G401.6 (cell line): Measurements from ENCODE around the gene NPRL2.

Experiments used
- FAIRE-seq: peaks from 2 replicates; lab custom pipeline; 2012; peaks lifted over from hg19 to GRCh38; lab: Jason Lieb, UNC

The NPRL2 gene

GRCh38 chr3:50347187-50347813 lies 3.3 kb downstream of the NPRL2 start:
- FAIRE-seq = peak; percentile 91

- FAIRE-seq = no peak
Measured at GRCh38 chr3:50345586-50346234, 4.9 kb downstream of the NPRL2 start, which contains the start of gene ZMYND10. TSS of gene ZMYND10 (minus strand) at chr3:50345732. CDS start at chr3:50345579, 153 bp downstream.

- no peak for FAIRE-seq
Measured at GRCh38 chr3:50345008-50345407, 5.6 kb downstream of the NPRL2 start.

GRCh38 chr3:50342813-50343633 lies 7.6 kb downstream of the NPRL2 start:
- FAIRE-seq = no peak

DNA sequence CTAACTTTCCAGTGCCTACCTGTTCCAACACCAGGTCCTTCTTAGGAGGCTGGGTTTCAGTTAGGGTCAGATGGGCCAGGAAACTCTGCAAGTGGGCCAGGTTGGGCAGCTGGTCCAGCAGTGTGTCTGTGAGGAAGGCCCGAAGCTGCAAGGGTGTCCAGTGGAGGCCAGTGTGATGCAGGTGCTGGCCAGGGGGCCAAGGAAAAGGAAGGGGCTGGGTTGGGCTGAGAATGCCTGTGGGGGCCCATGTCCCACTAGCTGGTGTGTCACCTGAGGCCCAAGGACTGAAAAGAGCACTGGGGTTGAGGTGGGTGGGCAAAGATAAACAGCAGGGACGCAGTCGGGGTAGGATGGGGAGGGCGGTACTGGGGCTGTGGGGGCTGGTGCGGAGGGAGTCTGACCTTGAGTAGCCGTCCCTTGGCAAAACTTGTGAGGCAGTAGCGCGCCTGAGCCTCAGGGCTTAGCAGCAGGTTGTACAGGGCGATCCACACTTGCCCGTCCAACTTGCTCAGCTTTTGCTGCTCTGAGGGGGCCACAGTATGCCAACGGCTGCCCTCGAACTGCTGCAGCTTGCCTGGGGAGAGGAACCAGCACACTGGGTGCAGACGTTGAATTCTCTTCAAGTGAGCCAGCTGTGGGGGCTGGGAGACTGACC lies 8.5 kb downstream of the NPRL2 start:
- FAIRE-seq = no peak

GRCh38 chr3:50341537-50341936 lies 9.0 kb downstream of the NPRL2 start:
- FAIRE-seq = no peak

GRCh38 chr3:50340448-50341329 lies 9.9 kb downstream of the NPRL2 start, which contains the start of gene RASSF1:
TSS of gene RASSF1 (minus strand) at chr3:50340836. CDS start at chr3:50340805, 31 bp downstream.
- no peak for FAIRE-seq

- no peak for FAIRE-seq
Measured at GRCh38 chr3:50340147-50340447, 10.5 kb downstream of the NPRL2 start.

- no peak for FAIRE-seq
Measured at GRCh38 chr3:50339485-50340146, 11.0 kb downstream of the NPRL2 start.

GRCh38 chr3:50338965-50339364 lies 11.6 kb downstream of the NPRL2 start:
- no peak for FAIRE-seq

- FAIRE-seq = peak; percentile 98
Measured at GRCh38 chr3:50337175-50337861, 13.3 kb downstream of the NPRL2 start.

DNA sequence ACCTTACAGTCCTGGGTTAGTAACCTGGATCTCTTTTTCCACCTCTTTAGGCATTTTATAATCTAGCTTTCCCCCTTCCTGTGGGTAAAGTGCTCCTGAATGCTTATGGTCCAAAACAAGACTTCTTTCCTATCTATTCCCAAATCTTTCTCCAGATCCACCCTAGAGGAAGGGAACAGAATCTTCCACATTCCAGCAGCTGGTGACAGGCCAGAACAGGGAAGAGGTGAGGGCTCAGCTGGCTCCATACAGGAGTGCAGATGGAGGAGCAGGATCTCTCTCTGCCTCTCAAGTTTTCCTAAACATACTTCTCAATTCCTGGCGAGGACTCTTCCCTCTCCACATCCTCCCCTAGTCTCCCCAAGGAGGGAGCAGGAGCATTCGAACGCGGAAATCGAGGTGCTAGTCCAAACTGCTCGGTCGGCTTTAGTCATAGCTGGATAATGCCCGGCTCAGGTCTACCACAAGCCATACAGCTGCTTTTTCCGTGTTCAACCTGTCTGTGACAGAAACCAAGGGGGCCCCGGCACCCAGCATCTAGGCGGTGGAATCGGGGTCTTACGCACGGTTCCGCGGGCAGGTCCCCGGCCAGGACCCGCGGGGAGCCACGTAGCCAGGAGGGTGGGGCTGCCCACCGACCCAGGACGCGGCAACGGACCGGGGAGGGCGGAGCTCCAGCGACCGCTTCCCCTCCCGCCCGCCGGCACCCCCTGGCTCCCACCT lies 14.0 kb downstream of the NPRL2 start:
- FAIRE-seq = no peak

DNA sequence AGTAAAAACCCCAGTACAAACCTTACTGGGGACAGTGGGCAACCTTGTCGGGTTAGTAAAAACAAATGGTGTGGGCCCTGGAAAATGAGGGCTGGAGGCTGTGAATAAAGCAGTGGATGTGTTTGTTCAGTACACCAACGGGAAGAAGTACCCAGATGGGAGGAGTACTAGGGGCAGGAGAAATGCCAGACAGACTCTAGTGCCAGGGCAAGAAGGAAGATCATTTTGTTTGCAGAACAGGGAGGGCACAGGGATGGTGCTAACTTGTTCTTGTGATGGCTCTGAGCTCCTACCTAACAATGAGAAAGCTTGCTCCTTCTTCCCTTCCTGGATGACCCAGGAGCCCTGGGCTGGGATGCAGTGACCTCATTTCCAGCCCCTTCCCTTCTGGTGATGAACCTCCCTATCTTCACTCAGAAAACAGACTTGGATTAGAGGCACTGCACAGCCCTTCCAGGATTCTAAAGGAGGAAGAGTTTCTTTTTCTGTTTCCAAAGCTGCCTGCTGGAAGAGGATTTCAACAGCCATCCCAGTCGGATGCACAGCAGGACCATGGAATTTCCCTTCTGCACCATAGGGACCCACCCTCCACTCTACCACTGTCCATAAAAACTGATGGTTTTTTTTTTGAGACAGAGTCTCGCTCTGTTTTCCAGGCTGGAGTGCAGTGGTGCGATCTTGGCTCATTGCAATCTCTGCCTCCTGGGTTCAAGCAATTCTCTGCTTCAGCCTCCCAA lies 16.1 kb downstream of the NPRL2 start:
- no peak for FAIRE-seq

DNA sequence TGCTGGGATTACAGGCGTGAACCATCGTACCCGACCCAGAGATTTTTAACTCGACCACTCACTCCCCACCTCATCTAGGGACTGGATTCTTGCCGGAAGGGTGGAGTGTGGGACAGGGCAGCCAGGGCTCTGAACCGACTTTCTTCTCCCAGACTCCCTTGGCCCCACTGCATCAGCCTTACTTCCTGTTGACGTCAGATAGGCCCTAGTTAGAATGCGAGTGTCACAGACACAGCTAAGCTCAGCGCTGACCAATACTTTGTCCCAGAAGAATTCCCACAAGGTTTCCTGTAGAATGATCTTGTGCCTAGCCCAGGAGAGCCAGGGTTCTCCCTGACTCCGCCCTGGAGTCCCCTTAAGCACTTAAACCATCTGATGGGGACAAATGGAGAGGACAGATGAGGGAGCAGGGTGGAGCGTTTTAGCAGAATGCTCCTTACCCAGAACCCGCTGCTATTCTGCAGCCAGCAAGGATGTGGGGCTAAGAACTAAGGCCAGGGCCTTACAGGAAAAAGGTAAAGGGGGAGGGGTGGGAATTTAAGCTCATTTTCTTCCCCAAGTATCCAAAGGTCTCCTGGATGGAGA lies 16.7 kb downstream of the NPRL2 start:
- FAIRE-seq = no peak

DNA sequence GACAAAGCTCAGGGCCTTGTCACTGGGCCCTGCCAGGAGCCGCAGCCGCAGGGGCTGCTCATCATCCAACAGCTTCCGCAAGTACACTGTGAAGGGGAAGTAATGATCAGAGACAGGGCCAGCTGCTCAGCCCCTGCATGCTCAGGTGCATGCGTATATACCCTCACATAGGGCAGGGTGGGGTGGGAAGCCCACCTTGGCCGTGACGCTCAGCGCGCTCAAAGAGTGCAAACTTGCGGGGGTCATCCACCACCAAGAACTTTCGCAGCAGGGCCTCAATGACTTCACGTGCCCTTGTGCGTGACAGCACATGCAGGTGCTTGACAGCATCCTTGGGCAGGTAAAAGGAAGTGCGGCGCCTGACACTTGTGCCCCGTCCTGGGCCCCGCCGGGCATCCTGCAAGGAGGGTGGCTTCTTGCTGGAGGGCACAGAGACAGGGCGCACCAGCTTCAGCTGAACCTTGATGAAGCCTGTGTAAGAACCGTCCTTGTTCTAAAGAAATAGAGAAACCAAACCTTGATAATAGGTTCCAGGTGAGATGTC lies 19.1 kb downstream of the NPRL2 start:
- FAIRE-seq = no peak

DNA sequence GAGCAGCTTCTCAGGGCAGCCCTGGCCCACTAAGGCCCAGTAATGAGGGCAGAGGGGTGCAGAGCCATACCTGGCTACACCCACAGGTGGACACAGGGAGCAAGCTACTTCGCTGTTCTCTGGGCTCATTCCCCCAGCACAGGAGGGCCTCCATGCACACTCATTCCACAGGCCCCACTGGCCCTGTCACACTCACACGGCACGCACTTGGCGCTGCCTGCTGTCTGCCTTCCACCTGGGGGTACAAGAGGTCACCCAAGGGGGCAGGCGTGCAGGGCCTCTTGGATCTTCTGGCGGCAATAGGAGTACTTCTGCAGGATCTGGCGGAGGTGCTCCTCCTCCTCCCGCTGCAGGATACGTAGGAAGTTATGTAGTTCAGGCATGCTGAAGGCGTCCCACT lies 20.2 kb downstream of the NPRL2 start:
- FAIRE-seq = no peak

GRCh38 chr3:50327943-50328691 lies 22.5 kb downstream of the NPRL2 start, which contains the start of gene TUSC2:
TSS of gene TUSC2 (minus strand) at chr3:50328223. CDS start at chr3:50328099, 124 bp downstream.
- peak; percentile 96 for FAIRE-seq

- no peak for FAIRE-seq
Measured at GRCh38 chr3:50327129-50327528, 23.4 kb downstream of the NPRL2 start.
